Measurements from ENCODE around the gene ASIP.
"Not testable (repeated sequence)": the region's sequence is repeated elsewhere in the genome, so short reads cannot be mapped to it uniquely, and the experiment has no call there.

Gene ASIP

DNA sequence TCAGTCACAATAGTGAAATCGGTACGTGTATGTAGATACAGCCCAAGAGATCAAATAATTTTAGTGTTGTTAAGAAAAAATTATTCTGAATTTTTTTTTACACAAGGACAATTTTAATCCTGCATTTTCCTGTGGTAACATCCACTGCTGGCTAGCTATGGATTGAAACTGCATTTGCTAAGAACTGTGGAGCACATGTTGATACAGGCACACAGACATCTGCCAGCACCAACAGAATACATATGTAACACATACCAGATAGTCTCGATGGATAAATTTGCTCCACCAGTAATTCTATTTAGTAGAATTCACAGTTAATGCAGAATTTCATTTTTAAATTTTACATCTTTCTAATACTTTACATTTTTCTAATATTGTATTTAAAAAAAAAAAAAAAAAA lies 2.2 kb downstream of the ASIP start:
- DNase-seq = no peak

DNA sequence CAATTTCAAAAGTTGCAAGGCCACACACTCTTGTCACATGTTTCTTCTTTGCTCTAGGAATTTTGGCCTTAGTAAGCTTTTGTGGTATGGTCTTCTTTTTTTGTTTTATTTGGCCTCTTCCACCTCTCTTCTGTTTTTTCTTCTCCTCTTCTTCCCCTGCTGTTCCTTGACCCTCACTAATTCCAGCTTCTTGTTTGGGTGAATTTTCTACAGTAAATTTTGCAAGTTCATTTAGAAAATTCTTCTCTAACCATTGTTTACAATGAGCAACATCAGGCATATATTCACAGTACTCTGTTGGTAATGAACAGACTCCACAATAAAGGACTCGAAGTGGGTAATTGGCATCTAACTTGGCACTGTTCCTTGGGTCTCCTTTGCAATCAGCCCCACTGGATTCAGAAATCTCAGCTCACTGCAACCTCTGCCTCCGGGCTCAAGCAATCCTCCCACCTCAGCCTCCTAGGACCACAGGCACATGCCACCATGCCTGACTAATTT lies 5.0 kb downstream of the ASIP start:
- DNase-seq = no peak

GRCh38 chr20:34249291-34249690 lies 8.1 kb downstream of the ASIP start:
- DNase-seq = peak; percentile 65

DNA sequence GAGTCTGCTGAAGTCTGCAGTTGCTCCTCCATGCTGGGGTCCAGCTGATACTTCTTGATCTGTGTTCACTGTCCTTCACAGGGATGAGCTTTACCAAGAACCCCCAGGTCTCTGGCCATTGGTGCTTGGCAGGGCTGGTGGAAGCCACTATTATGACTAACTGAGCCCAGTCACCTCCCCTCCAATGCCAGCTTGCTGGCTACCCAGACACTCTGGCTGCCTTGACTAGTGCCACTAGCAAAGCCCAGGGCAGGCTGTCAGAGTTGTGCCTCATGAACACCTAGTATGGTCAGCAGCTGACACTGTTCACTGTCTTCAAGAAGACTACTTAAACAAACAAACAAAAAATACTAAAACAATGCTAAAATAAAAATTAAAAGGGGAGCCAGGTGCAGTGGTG lies 8.8 kb downstream of the ASIP start:
- no peak for DNase-seq

GRCh38 chr20:34251619-34252018 lies 10.4 kb downstream of the ASIP start:
- no peak for DNase-seq

GRCh38 chr20:34252431-34253086 lies 11.3 kb downstream of the ASIP start:
- not testable (repeated sequence) for DNase-seq

GRCh38 chr20:34254979-34255378 lies 13.8 kb downstream of the ASIP start:
- no peak for DNase-seq

DNA sequence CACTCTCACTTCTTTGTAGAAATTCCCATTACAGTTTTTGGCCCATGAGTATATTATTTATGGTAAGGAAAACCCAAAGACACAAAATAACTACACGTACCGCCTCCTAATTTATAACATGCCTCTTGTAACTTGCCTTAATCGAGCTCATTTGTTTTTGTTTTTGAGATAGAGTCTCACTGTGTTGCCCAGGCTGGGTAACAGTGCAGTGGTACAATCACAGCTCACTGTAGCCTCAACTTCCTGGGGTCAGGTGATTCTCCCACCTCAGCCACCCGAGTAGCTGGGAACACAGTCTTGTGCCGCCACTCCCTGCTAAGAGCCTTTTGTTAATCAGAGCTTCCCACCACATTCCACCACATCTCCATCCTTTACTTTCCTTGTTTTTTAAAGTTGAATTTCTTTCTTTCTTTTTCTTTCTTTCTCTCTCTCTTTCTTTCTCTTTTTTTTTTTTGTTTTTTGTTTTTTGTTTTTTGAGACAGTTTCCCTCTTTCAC lies 15.5 kb downstream of the ASIP start:
- no peak for DNase-seq

DNA sequence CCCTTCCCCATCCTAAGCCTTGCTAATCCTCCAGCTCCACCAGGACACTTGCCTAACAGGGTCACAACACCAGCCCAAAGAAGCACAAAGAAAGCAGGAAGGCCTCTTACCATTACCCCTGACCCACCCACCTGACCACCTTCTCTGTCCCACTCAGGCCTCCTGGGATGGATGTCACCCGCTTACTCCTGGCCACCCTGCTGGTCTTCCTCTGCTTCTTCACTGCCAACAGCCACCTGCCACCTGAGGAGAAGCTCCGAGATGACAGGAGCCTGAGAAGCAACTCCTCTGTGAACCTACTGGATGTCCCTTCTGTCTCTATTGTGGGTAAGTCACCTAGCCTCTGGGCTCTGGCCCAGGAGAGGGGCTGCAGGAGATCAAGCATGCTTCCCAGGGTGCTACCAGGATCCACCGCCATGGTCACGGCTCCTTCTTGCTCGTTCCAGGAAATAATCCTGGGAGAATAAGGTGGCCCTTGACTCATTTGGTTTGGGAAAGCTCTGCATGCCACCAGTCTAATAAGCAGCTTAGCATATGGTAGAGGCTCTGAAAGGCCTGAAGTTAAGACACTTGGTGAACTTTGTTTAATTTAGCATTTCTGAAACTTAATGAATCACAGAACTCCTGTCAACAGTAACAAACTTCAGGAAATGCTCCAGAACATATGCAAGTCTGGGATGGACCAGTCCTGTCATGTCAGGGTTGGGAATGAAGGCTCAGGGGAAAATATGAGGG lies 19.2 kb downstream of the ASIP start:
- DNase-seq = peak; percentile 44

- peak; percentile 28 for DNase-seq
Observed at GRCh38 chr20:34262488-34263288, 21.5 kb downstream of the ASIP start.

GRCh38 chr20:34263468-34263867 lies 22.2 kb downstream of the ASIP start:
- not testable (repeated sequence) for DNase-seq

DNA sequence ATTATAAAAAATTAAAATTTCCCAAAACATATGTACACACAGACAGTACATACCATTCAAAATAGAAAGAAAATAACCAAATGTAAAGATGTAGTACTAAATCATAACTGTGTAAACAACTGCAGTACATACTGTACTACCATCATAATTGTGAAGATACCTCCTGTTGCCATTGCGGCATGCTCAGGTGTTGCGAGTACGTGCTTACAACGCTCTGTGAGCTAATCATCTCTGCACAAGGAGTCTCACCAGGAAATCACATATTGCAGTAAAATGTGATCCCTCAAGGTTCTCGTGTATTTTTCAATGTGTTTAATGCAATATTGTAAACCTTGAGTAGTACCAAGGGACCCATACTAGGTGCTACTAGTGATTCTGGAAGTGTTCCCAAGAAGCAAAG lies 22.9 kb downstream of the ASIP start:
- DNase-seq = no peak

DNA sequence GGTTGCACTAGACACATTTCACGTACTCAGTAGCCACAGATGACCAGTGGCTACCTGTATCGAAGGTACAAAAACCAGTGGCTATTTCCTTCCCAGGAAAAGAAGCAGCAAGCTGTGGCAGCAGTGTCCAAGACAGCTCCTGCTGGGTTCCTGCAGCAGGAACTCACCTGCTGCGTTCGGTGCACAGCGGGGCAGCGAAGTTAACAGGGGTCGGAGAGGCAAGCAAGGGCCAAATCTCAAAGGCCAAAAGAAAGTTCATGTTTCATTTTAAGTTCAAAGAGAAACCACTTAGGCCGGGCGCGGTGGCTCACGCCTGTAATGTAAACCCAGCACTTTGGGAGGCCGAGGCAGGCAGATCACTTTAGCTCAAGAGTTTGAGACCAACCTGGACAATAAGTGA lies 26.9 kb downstream of the ASIP start:
- no peak for DNase-seq

- DNase-seq = peak; percentile 18
Observed at GRCh38 chr20:34268851-34269636, 27.8 kb downstream of the ASIP start.

- no peak for DNase-seq
Observed at GRCh38 chr20:34269996-34270627, 28.9 kb downstream of the ASIP start.

DNA sequence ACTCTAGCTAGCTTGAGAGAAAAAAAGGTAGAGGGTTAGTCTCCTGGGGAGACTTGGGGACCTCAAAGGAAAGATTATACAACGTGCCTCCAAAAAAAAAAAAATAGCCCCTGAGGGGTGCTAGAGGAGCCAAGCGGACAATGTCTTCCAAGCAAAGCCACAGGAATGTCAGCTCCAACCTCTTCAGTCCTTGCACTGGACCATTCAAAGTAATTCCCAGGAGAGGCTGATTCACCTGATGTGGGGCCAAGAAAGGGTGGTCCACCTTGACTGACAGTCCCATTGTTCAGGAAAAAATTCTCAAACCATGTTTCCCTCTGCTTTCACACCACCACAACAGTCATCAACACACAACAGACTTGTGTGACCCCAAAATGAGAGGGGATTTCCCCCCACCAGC lies 30.7 kb downstream of the ASIP start:
- peak; percentile 70 for DNase-seq

DNA sequence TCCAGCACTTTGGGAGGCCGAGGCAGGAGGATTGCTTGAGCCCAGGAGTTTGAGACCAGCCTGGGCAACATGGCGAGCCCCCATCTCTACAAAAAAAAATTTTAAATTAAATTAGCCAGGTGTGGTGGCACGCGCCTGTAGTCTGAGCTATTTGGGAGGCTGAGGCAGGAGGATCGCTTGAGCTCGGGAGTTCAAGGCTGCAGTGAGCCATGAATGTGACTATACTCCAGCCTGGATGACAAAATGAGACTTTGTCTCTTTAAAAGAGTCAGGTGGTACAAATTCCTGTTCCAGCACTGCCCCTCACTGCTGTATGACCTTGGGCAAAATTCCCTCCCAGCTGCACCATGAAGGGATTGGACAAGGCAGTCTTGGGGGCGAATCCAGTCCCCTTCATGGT lies 33.5 kb downstream of the ASIP start:
- DNase-seq = no peak

DNA sequence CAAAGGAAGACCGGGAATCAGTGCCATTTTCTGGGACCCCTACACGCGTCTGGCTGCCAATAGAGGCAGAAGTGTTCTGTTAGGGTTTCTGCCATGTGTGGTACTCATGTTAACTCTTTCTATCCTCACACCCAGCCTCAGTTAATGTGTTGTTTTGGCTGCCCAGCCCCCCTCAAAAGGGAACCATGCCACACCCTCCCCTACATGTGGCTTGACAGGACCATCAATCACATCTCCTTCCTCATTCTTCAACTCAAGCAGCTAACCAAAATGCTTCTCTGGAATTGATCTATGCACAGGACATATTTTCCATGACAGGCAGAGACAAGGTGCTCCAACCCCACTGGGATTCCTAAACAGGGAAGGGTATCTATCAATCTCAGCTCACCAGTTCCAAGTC lies 40.0 kb downstream of the ASIP start:
- DNase-seq = no peak

DNA sequence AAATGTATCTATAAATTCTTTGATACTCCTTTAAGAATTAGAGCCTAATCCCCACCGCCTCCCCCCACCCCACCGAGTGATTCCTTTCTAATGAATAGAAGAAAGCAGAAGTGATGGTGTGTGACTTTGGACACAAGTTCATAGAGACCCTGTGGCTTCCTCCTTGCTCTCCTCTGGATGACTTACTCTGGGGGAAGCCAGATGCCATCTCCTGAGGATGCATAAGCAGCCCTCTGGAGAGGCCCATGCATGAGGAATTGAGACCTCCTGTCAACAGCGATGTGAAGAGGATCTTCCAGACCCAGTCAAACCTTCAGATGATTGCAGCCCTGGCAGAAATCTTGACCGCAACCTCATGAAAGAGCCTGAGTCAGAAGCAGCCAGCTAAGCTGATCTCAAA lies 40.8 kb downstream of the ASIP start:
- no peak for DNase-seq

DNA sequence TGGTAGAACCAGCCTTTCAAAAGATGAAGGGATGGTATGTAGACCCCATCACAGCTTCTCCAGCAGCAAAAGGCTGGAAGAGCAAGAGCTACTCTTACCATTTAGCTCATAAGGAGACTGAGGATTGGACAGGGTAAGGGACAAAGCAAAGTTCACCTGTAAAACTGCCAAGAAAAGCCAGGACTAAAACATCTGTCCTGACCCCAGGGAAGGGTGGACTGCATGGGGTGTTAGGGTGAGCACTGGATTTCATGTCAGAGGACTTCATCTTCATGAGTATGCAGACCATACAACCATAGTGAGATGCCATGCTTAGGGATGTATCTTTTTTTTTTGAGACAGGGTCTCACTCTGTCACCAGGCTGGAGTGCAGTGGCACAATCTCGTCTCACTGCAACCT lies 42.6 kb downstream of the ASIP start:
- no peak for DNase-seq

GRCh38 chr20:34285450-34285849 lies 44.2 kb downstream of the ASIP start:
- DNase-seq = no peak

- DNase-seq = not testable (repeated sequence)
Observed at GRCh38 chr20:34287500-34287899, 46.3 kb downstream of the ASIP start.
